AG04450 (cell line): ENCODE data around the gene MORC4. TPM values are rescaled to one million over a fixed set of nuclear protein-coding genes. Genes with fewer than 3 reads are reported as not detected.

Source experiments
- CTCF ChIA-PET: fragments of 300-600, 350-600 bp; formaldehyde crosslinking; extraction: SDS; loops from one replicate; lab custom pipeline; 2022; ENCODE audit warnings: antibody characterized with exemption, inconsistent platforms; lab: Charles Lee
- POLR2A ChIA-PET: fragments of 350-600 bp; formaldehyde crosslinking; extraction: SDS; loops from one replicate; lab custom pipeline; 2021; ENCODE audit warnings: antibody characterized with exemption, inconsistent platforms; lab: Yijun Ruan, JAX
- DNase-seq: peaks from one replicate; pipeline ENCODE4 v3.0.0-alpha.2; 2011; ENCODE audit warnings: low read depth, low spot score
- H3K27ac ChIP-seq: one replicate; pipeline ENCODE4 v1.5.1; 2012; ENCODE audit warnings: low read depth, low read length, control low read depth
- H3K27me3 ChIP-seq: one replicate; pipeline ENCODE4 v1.6.0; 2012; ENCODE audit warnings: low read length; ENCODE audit not compliant: control insufficient read depth, insufficient read depth
- H3K4me3 ChIP-seq: 2 replicates; pipeline ENCODE4 v1.5.1; 2011; ENCODE audit warnings: mild to moderate bottlenecking, low read depth, low read length, control low read depth
- H3K9me3 ChIP-seq: 2 replicates; pipeline ENCODE4 v1.5.1; 2012; ENCODE audit warnings: low read length; ENCODE audit not compliant: control insufficient read depth, insufficient read depth
- polyA plus RNA-seq: library from polyadenylated mRNA; depleted of rRNA; stranded (reverse); fragments of >200 nt; gene quantifications from 2 replicates; pipeline ENCODE4 v1.2.3, GENCODE V29; 2011
- TF ChIP-seq, protein P1 (sequence below): IDR thresholded peaks from 2 replicates; pipeline ENCODE4 v1.5.1; 2011; ENCODE audit warnings: low read depth, low read length, control low read depth, inconsistent platforms

MORC4 gene
- polyA plus RNA-seq, 1 experiment, result 36.0 TPM

DNA sequence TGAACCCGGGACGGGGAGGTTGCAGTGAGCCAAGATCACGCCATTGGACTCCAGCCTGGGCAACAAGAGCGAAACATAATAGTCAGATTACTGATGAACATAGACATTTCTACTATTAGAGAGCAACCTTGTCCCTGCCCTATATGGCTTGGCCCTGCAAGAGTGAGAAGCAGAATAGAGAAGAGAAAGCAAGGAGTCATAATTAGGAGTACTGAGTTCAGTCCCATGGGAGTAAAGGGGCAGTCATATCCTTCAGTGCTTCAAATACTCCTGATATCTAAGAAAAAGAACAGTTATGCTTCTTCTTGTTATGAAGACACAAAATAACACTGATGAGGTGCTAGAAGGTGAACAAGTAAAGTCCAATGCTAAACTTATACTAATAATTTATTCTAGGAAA, 46.0 kb downstream of the MORC4 start:
- TF ChIP-seq, protein P1, sequence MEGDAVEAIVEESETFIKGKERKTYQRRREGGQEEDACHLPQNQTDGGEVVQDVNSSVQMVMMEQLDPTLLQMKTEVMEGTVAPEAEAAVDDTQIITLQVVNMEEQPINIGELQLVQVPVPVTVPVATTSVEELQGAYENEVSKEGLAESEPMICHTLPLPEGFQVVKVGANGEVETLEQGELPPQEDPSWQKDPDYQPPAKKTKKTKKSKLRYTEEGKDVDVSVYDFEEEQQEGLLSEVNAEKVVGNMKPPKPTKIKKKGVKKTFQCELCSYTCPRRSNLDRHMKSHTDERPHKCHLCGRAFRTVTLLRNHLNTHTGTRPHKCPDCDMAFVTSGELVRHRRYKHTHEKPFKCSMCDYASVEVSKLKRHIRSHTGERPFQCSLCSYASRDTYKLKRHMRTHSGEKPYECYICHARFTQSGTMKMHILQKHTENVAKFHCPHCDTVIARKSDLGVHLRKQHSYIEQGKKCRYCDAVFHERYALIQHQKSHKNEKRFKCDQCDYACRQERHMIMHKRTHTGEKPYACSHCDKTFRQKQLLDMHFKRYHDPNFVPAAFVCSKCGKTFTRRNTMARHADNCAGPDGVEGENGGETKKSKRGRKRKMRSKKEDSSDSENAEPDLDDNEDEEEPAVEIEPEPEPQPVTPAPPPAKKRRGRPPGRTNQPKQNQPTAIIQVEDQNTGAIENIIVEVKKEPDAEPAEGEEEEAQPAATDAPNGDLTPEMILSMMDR, result no peak
- no peak overlapping the region for H3K4me3 ChIP-seq
- no peak overlapping the region for H3K27ac ChIP-seq
- POLR2A ChIA-PET, result no interaction called here
- no peaks in the 10 kb centered on the region for H3K27me3 ChIP-seq
- H3K9me3 ChIP-seq, result no peaks in the 10 kb centered on the region
- no peak for DNase-seq
- CTCF ChIA-PET, result interaction anchor here (0.5 to 1.6 kb wide), 4 partner anchors 22 to 74 kb away, joined by 3 to 5 read pairs (median 4); no protein-coding TSS in a partner anchor

DNA sequence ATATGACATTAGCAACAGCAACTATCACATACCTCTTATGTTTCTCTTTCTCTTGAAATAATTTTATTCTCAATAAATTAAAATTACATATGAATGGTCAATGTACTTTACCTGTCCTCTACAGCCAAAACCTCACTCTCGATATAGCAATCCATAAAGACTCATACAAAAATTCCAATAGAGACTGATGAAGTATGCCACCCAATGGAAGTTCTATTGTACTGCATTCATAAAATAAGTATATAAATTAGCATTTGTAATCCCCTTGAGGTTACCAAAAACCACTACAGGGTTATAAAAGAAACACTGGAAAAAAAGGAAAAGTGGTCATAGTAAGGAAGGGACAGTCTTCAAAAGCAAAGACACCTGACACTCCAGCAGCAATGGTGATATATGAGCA, 47.0 kb downstream of the MORC4 start:
- H3K27ac ChIP-seq, result no peak overlapping the region

DNA sequence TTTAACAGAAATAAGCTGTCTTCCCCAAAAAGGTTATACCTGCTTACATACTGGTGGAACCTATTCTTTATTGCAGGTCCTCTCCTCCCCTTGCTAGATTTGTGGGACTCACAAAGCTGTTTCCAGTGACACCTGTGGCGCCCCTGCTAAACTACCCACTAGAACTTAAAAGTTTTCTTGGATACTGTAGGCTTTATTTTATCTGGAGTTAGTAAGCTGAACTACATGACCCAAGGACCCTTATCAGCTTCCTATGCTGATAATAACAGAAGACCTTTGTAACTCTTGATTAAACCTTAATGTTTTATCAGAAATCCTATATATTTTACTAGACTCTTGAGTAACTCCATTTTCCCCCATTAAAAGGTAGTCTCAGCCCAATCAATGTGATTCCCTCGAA, 47.5 kb downstream of the MORC4 start:
- CTCF ChIA-PET, result interaction anchor here (0.9 to 1.0 kb wide), 4 partner anchors 9 to 59 kb away, joined by 3 to 4 read pairs (median 4); no protein-coding TSS in a partner anchor
- POLR2A ChIA-PET, result no interaction called here
- no peak for DNase-seq
- TF ChIP-seq, protein P1, result no peak
- H3K27ac ChIP-seq, result no peak overlapping the region
- H3K4me3 ChIP-seq, result no peak overlapping the region
- no peaks in the 10 kb centered on the region for H3K27me3 ChIP-seq
- no peaks in the 10 kb centered on the region for H3K9me3 ChIP-seq

More for the DNA sequence above, 47.0 kb downstream of the MORC4 start:
- Histone ChIP-seq H3K4me3 (no peak overlapping the region), H3K9me3 (no peaks in the 10 kb centered on the region), H3K27me3 (no peaks in the 10 kb centered on the region)
- TF ChIP-seq, protein P1, result peak; percentile 48
- ChIA-PET CTCF (interaction anchor here (0.9 to 1.6 kb wide), 5 partner anchors 9 to 59 kb away, joined by 3 to 5 read pairs (median 4); no protein-coding TSS in a partner anchor), POLR2A (no interaction called here)
- DNase-seq, result no peak

DNA sequence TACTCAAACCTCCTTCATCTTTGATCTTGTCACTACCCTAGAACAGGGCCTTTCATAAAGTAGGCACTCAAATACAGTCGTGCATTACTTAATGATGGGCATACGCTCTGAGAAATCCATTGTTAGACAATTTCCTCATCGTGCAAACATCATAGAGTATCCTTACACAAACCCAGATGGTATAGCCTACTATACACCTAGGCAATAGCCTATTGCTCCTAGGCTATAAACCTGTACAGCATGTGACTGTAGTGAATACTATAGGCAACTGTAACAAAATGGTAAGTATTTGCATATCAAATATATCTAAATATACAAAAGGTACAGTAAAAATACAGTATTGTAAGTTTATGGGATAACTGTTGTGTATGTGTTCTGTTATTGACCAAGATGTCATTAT, 47.9 kb downstream of the MORC4 start:
- ChIA-PET CTCF (interaction anchor here (0.9 to 1.0 kb wide), 4 partner anchors 10 to 59 kb away, joined by 3 to 4 read pairs (median 4); no protein-coding TSS in a partner anchor), POLR2A (no interaction called here)
- TF ChIP-seq, protein P1, result no peak
- no peak overlapping the region for H3K4me3 ChIP-seq
- no peaks in the 10 kb centered on the region for H3K9me3 ChIP-seq
- no peak for DNase-seq
- no peaks in the 10 kb centered on the region for H3K27me3 ChIP-seq
- H3K27ac ChIP-seq, result no peak overlapping the region

DNA sequence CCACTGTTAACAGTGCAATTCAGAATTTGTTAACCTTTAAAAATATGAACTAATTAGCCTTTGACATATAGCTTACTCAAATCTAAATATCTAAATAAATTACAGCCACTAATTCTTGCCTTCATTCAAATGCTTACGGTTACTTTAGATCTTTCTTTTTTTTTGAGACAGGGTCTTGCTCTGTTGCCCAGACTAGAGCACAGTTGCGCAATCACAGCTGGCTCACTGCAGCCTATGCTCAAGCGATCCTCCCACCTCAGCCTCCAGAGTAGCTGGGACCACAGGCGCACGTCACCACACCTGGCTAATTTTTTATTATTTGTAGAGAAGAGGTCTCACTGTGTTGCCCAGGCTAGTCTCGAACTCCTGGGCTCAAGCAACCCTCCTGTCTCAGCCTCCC, 48.8 kb downstream of the MORC4 start:
- TF ChIP-seq, protein P1, result no peak
- Histone ChIP-seq H3K27ac (no peak overlapping the region), H3K27me3 (no peaks in the 10 kb centered on the region), H3K9me3 (no peaks in the 10 kb centered on the region), H3K4me3 (no peak overlapping the region)
- ChIA-PET POLR2A (no interaction called here), CTCF (interaction anchor here (0.9 to 1.4 kb wide), 2 partner anchors 8 to 57 kb away, joined by 4 to 9 read pairs; no protein-coding TSS in a partner anchor)
- DNase-seq, result no peak
